Vagina (tissue), 2 donors: Measurements from ENCODE around the gene ANO2. TPM values are rescaled to one million over a fixed set of nuclear protein-coding genes. Genes with fewer than 3 reads are reported as not detected.

Experiments
- DNase-seq, 2 donors: peaks; one replicate each; pipeline ENCODE4 v3.0.0-alpha.2; 2017; ENCODE audit errors: extremely low spot score in 2 of 2
- H3K27ac ChIP-seq: fragments of 200-600 bp; sonication (generic); one replicate; pipeline ENCODE4 v1.5.1; 2019
- H3K27me3 ChIP-seq: fragments of 200-600 bp; sonication (generic); one replicate; pipeline ENCODE4 v1.5.1; 2019
- H3K36me3 ChIP-seq, 2 donors: fragments of 200-600 bp; sonication (generic); one replicate each; pipeline ENCODE4 v1.5.1; 2017 to 2019
- H3K4me1 ChIP-seq: fragments of 200-600 bp; sonication (generic); one replicate; pipeline ENCODE4 v1.5.1; 2019
- H3K4me3 ChIP-seq, 2 donors: fragments of 200-600 bp; sonication (generic); 1 replicate in 1 of 2; 2 replicates in 1 of 2; pipeline ENCODE4 v1.5.1; 2016 to 2019
- H3K9me3 ChIP-seq: fragments of 200-600 bp; sonication (generic); one replicate; pipeline ENCODE4 v1.5.1; 2019
- CTCF ChIP-seq, 3 experiments: fragments of 450-650 bp in 2 of 3; fragments of 200-600 bp in 1 of 3; sonication (generic) in 1 of 3; IDR thresholded peaks; one replicate each; pipeline ENCODE4 v1.5.1; 2017 to 2019; ENCODE audit warnings: antibody characterized with exemption in 3 of 3, mild to moderate bottlenecking in 2 of 3, moderate library complexity in 2 of 3
- POLR2A ChIP-seq, 2 donors: fragments of 450-650 bp; IDR thresholded peaks; one replicate each; pipeline ENCODE4 v1.6.1; 2017; ENCODE audit warnings: antibody characterized with exemption in 2 of 2, mild to moderate bottlenecking in 2 of 2, moderate library complexity in 2 of 2
- POLR2AphosphoS5 ChIP-seq, 2 donors: sonication (generic); formaldehyde crosslinking; IDR thresholded peaks; one replicate each; pipeline ENCODE4 v1.9.0; 2017; ENCODE audit warnings: antibody characterized with exemption in 2 of 2, mild to moderate bottlenecking in 2 of 2, low read depth in 1 of 2; ENCODE audit not compliant: insufficient read depth in 1 of 2
- intact Hi-C: fragments of 100-400 bp; cut with DNase I; formaldehyde crosslinking; loops from one replicate; pipeline ENCODE4 v1.15.1; 2023
- total RNA-seq: library from RNA; depleted of rRNA; stranded (reverse); fragments of >200 nt; gene quantifications from one replicate; pipeline ENCODE4 v1.2.3, GENCODE V29; 2016

ANO2 gene
- total RNA-seq, 1 donor from 2014 or later = 18.7 TPM

- H3K27ac ChIP-seq = no peak overlapping the region
- no peak for DNase-seq
- peaks cover 16% of the 10 kb centered on the region for H3K4me1 ChIP-seq
- H3K9me3 ChIP-seq = no peaks in the 10 kb centered on the region
- H3K4me3 ChIP-seq = no peak overlapping the region
- H3K27me3 ChIP-seq = no peaks in the 10 kb centered on the region
- TF ChIP-seq CTCF (IDR thresholded peaks at IDR 0.05) (no peak), POLR2AphosphoS5 (IDR thresholded peaks at IDR 0.05; ENCODE audit: insufficient read depth in 1 of 2, low read depth in 1 of 2) (no peak), POLR2A (IDR thresholded peaks at IDR 0.05) (no peak)
- intact Hi-C loops = no loop called here
- no peaks in the 10 kb centered on the region for H3K36me3 ChIP-seq
Measured at GRCh38 chr12:5768171-5768570, 176.9 kb downstream of the ANO2 start.

DNA sequence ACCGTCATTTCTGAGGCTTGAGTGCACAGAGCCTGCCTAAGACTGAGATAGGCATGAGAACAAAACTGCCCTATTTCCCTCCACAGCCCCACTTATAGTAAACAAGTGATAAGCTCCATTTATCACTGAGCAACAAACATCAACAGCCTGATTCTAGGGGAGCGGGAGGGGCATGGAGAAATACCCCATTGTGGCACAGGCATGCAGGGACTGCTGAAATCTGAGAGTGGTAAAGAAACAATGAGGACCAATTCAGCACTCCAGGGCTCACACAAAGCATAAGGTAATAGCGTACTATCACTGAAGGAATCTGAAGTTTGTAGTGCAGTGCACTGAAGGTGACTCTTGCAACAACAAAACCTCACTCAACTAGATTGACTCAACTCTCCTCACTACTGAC, 186.7 kb downstream of the ANO2 start:
- Histone ChIP-seq H3K27ac (no peak overlapping the region), H3K9me3 (no peaks in the 10 kb centered on the region), H3K4me1 (no peaks in the 10 kb centered on the region), H3K27me3 (no peaks in the 10 kb centered on the region), H3K4me3 (no peak overlapping the region), H3K36me3 (no peaks in the 10 kb centered on the region)
- no peak for DNase-seq
- no peak for TF ChIP-seq POLR2AphosphoS5 (IDR thresholded peaks at IDR 0.05; ENCODE audit: insufficient read depth in 1 of 2, low read depth in 1 of 2)
- TF ChIP-seq CTCF (IDR thresholded peaks at IDR 0.05) = no peak
- no peak for TF ChIP-seq POLR2A (IDR thresholded peaks at IDR 0.05)
- intact Hi-C loops = no loop called here

GRCh38 chr12:5756338-5756842, 188.7 kb downstream of the ANO2 start:
- no peaks in the 10 kb centered on the region for H3K27me3 ChIP-seq
- DNase-seq = no peak
- H3K4me1 ChIP-seq = no peaks in the 10 kb centered on the region
- TF ChIP-seq CTCF (IDR thresholded peaks at IDR 0.05) (no peak), POLR2AphosphoS5 (IDR thresholded peaks at IDR 0.05; ENCODE audit: insufficient read depth in 1 of 2, low read depth in 1 of 2) (no peak), POLR2A (IDR thresholded peaks at IDR 0.05) (no peak)
- intact Hi-C loops = no loop called here
- no peaks in the 10 kb centered on the region for H3K9me3 ChIP-seq
- no peaks in the 10 kb centered on the region for H3K36me3 ChIP-seq
- no peak overlapping the region for H3K27ac ChIP-seq
- H3K4me3 ChIP-seq = no peak overlapping the region

DNA sequence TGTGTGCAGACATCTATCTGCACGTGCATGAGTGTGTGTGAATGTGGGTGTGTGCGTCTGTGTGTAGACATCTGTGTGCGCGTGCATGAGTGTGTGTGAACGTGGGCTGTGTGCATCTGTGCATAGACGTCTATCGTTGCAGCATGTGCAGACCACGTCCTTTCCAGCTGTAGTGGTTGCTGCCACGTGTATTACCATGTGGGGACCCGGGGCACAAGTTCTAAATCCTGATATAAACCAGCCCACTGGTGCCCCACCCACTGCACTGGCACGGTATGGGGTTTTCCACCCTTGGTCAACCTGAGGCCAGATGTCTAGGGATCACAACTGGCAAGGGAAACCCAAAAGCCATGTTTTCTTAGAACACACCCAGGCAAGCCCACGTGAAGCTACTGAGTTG, 197.0 kb downstream of the ANO2 start:
- no peaks in the 10 kb centered on the region for H3K36me3 ChIP-seq
- DNase-seq = no peak
- H3K4me3 ChIP-seq = no peak overlapping the region
- no peaks in the 10 kb centered on the region for H3K4me1 ChIP-seq
- no peaks in the 10 kb centered on the region for H3K27me3 ChIP-seq
- no peaks in the 10 kb centered on the region for H3K9me3 ChIP-seq
- intact Hi-C loops = no loop called here
- no peak overlapping the region for H3K27ac ChIP-seq
- TF ChIP-seq POLR2A (IDR thresholded peaks at IDR 0.05) (no peak), POLR2AphosphoS5 (IDR thresholded peaks at IDR 0.05; ENCODE audit: insufficient read depth in 1 of 2, low read depth in 1 of 2) (no peak), CTCF (IDR thresholded peaks at IDR 0.05) (no peak)

- intact Hi-C loops = no loop called here
Measured at GRCh38 chr12:5746917-5747316, 198.1 kb downstream of the ANO2 start.

More at GRCh38 chr12:5746917-5747316, 198.1 kb downstream of the ANO2 start:
- no peak overlapping the region for H3K4me3 ChIP-seq
- H3K9me3 ChIP-seq = no peaks in the 10 kb centered on the region
- DNase-seq = no peak
- H3K4me1 ChIP-seq = no peaks in the 10 kb centered on the region
- H3K27ac ChIP-seq = no peak overlapping the region
- H3K36me3 ChIP-seq = no peaks in the 10 kb centered on the region
- H3K27me3 ChIP-seq = no peaks in the 10 kb centered on the region
- TF ChIP-seq POLR2A (IDR thresholded peaks at IDR 0.05) (no peak), CTCF (IDR thresholded peaks at IDR 0.05) (no peak), POLR2AphosphoS5 (IDR thresholded peaks at IDR 0.05; ENCODE audit: insufficient read depth in 1 of 2, low read depth in 1 of 2) (no peak)
